Astrocyte of the cerebellum (primary cell): ENCODE measurements around the gene NCF4.

ENCODE experiments used
- DNase-seq: peaks from one replicate; pipeline ENCODE4 v3.0.0-alpha.2; 2011; ENCODE audit warnings: low read depth
- H3K4me3 ChIP-seq: 2 replicates; pipeline ENCODE4 v1.5.1; 2011; ENCODE audit warnings: mild to moderate bottlenecking, low read depth, low read length, moderate library complexity
- CTCF ChIP-seq: IDR thresholded peaks from 2 replicates; pipeline ENCODE4 v1.5.1; 2012; ENCODE audit warnings: low read length, low read depth, moderate library complexity, mild to moderate bottlenecking; ENCODE audit errors: missing control alignments
- in situ Hi-C: cut with HindIII; loops from 2 replicates; pipeline ENCODE4 v1.10.0; 2017; ENCODE audit warnings: low sequenced_read_pairs

The NCF4 gene

DNA sequence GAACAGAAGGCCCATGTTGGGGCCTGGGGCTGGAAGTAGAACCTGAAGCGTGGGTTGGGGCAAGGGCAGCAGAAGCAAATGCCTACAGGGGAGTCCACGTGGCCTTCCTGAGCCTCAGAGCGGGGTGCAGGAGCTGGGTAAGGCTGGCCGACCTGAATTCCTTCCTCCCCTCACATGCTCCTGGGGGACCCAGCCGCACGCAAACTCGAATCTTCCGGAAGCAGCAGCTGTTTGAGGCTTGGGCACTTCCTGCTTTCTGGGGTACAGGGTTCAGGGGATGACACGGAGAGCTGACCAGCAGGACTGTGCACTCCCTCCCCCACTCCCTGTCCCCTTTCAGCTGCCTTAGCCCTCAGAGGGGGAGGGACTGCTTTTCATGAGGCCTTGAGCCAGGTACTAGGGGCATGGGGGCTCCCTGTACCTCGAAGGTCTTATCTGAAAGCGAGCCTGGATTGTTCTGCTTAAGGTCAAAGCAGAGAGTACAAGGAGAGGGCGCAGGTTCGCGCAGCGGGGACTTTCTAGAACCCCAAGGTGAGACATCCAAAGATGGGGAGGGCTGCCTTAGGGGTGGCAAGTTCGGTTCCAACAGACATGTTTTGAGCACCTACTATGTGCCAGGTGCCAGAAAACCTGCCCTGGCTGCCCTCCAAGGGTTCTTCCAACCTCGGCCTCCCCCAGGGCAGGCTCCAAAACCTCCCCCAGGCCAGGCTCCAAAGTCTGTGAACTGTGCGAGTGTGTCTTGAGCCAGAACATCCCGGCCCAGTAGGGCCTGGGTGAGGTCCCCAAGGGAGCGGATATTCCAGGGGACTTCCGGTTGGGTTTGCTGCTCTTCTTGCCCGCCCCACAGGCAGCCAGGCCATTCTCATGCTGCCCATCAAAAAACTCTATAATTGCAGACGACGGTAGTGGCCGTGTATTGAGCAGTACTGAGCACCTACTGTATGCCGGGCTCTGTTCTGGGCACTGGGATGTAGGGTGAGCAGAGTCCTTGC lies 1.7 kb downstream of the NCF4 start:
- no peak overlapping the region for H3K4me3 ChIP-seq
- no peak for TF ChIP-seq CTCF
- no peak for DNase-seq
- in situ Hi-C loops: no loop called here

GRCh38 chr22:36863281-36863680 lies 2.5 kb downstream of the NCF4 start:
- no peak for DNase-seq
- no peak overlapping the region for H3K4me3 ChIP-seq
- TF ChIP-seq CTCF: no peak
- in situ Hi-C loops: no loop called here

DNA sequence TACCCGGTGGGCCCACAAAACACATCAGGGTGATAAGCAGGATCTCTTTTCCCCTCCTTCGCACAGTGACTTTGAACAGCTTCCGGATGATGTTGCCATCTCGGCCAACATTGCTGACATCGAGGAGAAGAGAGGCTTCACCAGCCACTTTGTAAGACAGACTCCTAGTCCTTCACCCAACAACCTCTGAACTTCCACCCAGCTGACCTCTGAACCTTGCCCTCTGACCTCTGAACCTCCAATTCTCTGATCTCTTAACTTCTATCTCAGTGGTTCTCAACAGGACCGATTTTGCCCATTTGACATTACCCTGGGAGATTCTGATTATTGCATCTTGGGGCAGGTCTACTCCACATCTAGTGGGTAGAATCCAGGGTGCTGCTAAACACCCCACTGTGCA lies 3.2 kb downstream of the NCF4 start:
- H3K4me3 ChIP-seq: no peak overlapping the region
- DNase-seq: no peak
- in situ Hi-C loops: no loop called here
- no peak for TF ChIP-seq CTCF

DNA sequence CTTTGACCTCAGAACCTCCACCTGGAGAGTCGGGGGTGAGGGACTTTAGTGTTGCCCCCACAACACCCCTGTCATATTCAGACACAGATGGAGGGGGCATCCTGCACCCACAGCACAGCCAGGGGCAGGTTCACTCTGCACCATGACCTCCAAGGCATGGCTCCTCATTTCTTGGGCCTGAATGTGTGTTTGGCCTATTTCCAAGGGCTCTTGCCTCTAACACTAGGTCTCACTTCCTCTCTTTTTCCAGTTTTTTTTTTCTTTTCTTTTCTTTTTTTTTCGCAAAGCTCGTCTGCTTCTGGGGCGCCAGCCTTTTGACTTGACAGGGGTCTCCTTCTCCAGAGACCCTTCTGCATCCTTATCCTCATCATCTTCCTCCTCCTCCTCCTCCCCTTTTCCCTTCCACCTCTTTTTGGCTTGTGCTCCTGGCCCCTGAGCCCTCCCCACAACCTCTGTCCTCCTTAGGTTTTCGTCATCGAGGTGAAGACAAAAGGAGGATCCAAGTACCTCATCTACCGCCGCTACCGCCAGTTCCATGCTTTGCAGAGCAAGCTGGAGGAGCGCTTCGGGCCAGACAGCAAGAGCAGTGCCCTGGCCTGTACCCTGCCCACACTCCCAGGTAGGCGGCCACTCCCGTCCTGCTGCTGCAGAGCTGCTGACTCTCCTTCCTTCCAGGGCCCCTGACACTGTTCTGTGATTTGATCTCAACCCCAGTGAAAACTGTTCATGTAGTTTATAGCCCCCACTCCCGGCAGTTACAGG lies 3.8 kb downstream of the NCF4 start:
- in situ Hi-C loops: no loop called here
- H3K4me3 ChIP-seq: no peak overlapping the region
- no peak for DNase-seq
- TF ChIP-seq CTCF: no peak

- TF ChIP-seq CTCF: no peak
- DNase-seq: no peak
- in situ Hi-C loops: no loop called here
- H3K4me3 ChIP-seq: no peak overlapping the region
These were observed 4.5 kb downstream of the NCF4 start for GRCh38 chr22:36865346-36865745.

- no peak overlapping the region for H3K4me3 ChIP-seq
- TF ChIP-seq CTCF: no peak
- in situ Hi-C loops: no loop called here
- no peak for DNase-seq
These were observed 6.9 kb downstream of the NCF4 start for GRCh38 chr22:36867695-36868094.
